Fibroblast of the aortic adventitia (primary cell): ENCODE data around the gene FSTL4. TPM values are rescaled to one million over a fixed set of nuclear protein-coding genes. Genes with fewer than 3 reads are reported as not detected.

Experiments used
- DNase-seq: peaks from one replicate; pipeline ENCODE4 v3.0.0-alpha.2; 2010; ENCODE audit warnings: low read depth
- H3K4me3 ChIP-seq: 2 replicates; pipeline ENCODE4 v1.5.1; 2011; ENCODE audit warnings: low read depth, mild to moderate bottlenecking, control low read depth, low read length, moderate library complexity
- total RNA-seq: library from RNA; depleted of rRNA; stranded (reverse); fragments of >200 nt; gene quantifications from 2 replicates; pipeline ENCODE4 v1.2.3, GENCODE V29; 2012; ENCODE audit warnings: low replicate concordance
- TF ChIP-seq, protein P1 (sequence below): IDR thresholded peaks from 2 replicates; pipeline ENCODE4 v1.5.1; 2011; ENCODE audit warnings: mild to moderate bottlenecking, low read length, control low read depth, inconsistent platforms; ENCODE audit not compliant: insufficient read depth

The FSTL4 gene
- total RNA-seq, 1 donor = not detected

DNA sequence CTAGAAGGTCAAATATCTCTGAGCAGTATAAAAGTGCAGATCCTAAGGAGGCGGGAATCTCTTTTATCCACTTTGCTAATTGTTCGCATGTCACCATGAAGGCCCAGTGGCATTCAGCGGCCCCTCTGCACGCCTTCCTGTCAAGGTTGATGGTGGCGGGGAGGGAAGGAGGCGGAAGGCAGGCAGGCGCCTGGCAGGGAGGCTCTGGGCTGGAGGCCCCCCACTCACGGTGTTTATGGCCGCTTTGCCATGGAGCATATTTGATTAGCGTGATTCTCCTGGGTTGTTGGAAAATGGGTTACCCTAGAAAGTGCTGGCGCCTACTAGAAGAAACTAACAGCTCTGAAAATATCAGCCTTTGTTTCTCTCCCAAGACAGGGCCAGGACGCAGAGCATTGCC lies 209.6 kb downstream of the FSTL4 start:
- no peak overlapping the region for H3K4me3 ChIP-seq
- DNase-seq = no peak
- TF ChIP-seq, protein P1, sequence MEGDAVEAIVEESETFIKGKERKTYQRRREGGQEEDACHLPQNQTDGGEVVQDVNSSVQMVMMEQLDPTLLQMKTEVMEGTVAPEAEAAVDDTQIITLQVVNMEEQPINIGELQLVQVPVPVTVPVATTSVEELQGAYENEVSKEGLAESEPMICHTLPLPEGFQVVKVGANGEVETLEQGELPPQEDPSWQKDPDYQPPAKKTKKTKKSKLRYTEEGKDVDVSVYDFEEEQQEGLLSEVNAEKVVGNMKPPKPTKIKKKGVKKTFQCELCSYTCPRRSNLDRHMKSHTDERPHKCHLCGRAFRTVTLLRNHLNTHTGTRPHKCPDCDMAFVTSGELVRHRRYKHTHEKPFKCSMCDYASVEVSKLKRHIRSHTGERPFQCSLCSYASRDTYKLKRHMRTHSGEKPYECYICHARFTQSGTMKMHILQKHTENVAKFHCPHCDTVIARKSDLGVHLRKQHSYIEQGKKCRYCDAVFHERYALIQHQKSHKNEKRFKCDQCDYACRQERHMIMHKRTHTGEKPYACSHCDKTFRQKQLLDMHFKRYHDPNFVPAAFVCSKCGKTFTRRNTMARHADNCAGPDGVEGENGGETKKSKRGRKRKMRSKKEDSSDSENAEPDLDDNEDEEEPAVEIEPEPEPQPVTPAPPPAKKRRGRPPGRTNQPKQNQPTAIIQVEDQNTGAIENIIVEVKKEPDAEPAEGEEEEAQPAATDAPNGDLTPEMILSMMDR = no peak

DNA sequence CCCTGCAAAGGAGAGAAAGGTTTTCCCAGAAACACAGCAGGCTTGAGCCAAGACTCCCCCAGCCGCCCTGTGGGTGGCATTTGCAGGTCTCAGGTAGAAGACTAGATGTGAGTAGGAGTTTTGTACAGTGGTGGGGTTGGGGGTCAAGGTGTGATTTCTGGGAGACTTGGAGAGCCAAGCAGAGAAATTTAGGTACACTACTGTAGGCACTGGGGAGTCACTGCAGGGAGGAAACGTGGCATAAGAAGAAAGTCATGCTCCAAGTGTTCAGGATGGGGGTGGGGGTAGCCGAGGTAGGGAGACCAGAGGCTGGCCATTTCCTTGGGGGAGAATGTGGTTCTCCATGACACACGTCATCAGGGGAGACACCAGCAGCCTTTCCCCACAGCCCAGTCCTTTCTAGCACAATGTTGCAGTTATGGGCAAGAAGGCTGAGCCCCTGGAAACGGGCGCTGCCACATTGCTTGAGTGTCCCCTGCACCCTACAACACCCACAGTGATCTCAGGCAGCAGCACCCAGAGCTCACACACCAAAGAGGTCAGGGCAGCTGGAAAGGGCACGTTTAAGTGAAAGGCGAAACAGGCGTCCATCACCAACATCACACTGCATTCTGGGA lies 210.5 kb downstream of the FSTL4 start:
- no peak for DNase-seq
- TF ChIP-seq, protein P1 = no peak
- no peak overlapping the region for H3K4me3 ChIP-seq

DNA sequence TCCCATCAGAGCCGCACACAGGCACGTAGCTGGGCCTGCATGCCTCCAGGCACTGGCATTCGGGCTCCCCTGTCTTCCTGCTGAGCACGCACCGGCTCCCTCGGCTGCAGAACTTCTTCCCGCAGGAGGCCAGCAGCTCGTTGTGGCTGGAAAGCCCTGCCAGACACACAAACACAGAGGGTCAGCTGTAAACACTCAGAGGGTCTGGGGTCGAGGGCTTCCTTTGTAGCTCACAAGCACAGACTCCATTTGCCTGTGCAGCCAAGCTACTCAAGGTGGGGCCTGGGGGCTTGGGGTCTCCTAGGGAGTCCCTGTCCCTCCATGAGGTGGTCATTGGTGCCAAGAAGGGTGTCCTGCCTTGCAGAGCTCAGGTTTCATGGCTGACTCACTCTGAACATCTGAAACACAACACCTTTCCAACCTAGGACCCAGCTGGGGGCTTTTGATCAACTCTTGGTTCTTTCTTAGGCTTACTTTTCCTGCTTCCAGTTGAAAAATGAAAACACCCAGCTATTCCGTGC lies 211.4 kb downstream of the FSTL4 start:
- H3K4me3 ChIP-seq = no peak overlapping the region
- DNase-seq = no peak
- TF ChIP-seq, protein P1 = no peak

DNA sequence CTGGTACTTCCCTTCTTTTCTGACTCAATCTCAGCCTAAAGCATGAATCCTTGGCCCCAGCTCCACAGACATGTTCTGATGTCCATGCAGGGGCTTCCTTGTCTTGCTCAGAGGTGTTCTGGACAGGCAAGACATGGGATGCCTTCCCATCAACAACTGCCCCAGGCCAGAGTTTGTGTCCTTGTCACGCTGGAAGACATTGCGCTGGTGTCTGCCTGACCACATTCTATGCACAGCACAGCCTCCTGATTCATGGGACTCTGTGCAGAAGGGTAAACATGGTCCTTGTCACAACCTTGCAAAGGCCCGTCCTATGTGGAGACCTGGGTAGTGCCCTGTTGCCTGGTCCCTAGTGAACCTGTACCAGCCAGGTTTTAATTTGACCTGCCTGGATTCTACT lies 212.2 kb downstream of the FSTL4 start:
- no peak for DNase-seq
- TF ChIP-seq, protein P1 = no peak
- no peak overlapping the region for H3K4me3 ChIP-seq

DNA sequence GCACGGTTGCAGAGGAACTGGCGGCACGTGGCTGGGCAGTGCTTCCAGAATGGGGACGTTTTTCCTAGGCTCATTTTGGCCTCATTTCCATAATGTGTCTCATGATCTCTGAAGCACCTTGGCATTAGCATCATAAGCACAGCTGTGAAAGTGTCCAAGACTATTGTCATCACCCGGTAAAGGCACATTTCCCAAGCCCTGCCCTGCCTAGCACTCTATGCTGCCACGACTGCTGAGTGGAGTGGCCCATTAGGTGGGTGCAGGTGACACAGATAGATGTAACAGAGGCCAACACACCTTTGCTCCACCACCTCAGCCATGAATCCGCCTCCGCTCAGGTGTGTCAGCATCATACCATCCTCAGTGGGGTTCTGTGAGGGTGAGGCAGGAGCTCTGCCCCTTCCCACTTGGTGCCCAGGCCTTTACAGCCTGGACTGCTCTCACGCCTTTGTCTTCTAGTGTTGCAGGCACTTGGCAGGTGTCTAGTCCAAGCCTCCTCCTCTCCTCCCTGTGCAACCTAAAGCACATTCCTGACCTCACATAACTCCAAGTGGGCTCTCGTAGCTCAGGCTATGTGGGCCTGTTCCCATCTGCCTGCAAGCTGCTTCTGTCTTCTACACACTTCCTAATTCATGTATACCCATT lies 213.0 kb downstream of the FSTL4 start:
- TF ChIP-seq, protein P1 = no peak

DNA sequence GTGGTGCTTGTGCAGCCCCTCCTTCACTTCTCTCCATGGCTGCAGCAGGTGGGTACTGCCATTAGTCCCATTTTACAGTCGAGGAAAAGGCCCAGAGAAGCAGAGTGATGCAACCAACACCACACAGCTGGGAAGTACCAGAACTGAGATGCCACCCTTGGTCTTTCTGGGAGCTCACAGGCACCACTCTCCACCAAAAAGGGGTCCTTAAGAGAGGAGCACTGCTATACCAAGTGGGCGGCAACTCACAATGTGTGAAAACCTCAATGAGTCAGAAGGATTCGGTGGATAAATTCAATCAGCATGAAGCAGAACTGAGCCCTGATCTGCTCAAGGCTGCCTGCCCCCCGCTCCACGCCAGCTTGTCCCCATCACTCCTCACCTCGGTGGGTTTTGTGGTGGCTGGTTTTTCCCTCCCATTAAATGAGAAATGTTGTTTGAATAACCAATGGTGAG lies 213.7 kb downstream of the FSTL4 start:
- no peak for DNase-seq
- TF ChIP-seq, protein P1 = no peak
- H3K4me3 ChIP-seq = no peak overlapping the region

More for the DNA sequence above, 213.0 kb downstream of the FSTL4 start:
- no peak for DNase-seq
- H3K4me3 ChIP-seq = no peak overlapping the region
